ENCODE results near the gene IMMP2L.
A peak's percentile ranks its signal among the peaks of the same experiment; 100 is the strongest.
"Not testable (repeated sequence)": the region's sequence is repeated elsewhere in the genome, so short reads cannot be mapped to it uniquely, and the experiment has no call there.

Gene IMMP2L

DNA sequence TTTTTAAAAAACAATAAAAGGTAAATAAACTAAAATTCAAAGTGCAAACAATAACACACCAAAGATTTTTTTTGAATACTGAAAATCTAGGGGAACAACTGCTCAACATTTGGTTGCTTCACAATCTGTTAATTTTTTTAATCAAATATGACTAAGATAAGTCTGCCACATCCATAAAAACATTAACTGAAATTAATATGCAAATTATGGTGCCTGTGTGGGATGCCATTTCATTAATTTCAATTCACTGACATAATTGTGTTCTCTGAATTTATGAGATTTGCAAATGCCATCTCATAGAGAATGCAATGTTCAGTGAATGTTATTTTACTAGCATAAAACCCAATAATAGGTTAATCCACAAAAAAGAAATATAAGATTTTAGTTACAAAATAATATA lies 237.5 kb downstream of the IMMP2L start:
- no peak for ATAC-seq (replicated peaks)
- no peak overlapping the region for H3K27ac Mint-ChIP-seq
- H3K27me3 Mint-ChIP-seq, result no peaks in the 10 kb centered on the region
- H3K4me3 Mint-ChIP-seq, result no peak overlapping the region
- H3K4me1 Mint-ChIP-seq, result peaks cover 23 to 33% of the 10 kb centered on the region in 2 donors
- no peak for DNase-seq
- peaks cover 0 to 4% of the 10 kb centered on the region in 2 donors for H3K36me3 Mint-ChIP-seq
- peaks cover 0 to 4% of the 10 kb centered on the region in 2 donors for H3K9me3 Mint-ChIP-seq

GRCh38 chr7:111324228-111324627 lies 238.1 kb downstream of the IMMP2L start:
- no peak overlapping the region for H3K4me3 Mint-ChIP-seq
- peaks cover 21 to 32% of the 10 kb centered on the region in 2 donors for H3K4me1 Mint-ChIP-seq
- H3K27me3 Mint-ChIP-seq, result no peaks in the 10 kb centered on the region
- no peak for DNase-seq
- H3K27ac Mint-ChIP-seq, result no peak overlapping the region
- H3K9me3 Mint-ChIP-seq, result peaks cover 0 to under 1% of the 10 kb centered on the region in 2 donors
- peaks cover 0 to under 1% of the 10 kb centered on the region in 2 donors for H3K36me3 Mint-ChIP-seq
- ATAC-seq (replicated peaks), result peak; percentile 82 to 89

GRCh38 chr7:111323670-111324069 lies 238.6 kb downstream of the IMMP2L start:
- not testable (repeated sequence) for H3K27ac Mint-ChIP-seq; ATAC-seq (replicated peaks); H3K4me3 Mint-ChIP-seq; H3K27me3 Mint-ChIP-seq; H3K36me3 Mint-ChIP-seq; DNase-seq; H3K9me3 Mint-ChIP-seq
- H3K4me1 Mint-ChIP-seq, result peaks cover 21 to 26% of the 10 kb centered on the region in 2 donors

DNA sequence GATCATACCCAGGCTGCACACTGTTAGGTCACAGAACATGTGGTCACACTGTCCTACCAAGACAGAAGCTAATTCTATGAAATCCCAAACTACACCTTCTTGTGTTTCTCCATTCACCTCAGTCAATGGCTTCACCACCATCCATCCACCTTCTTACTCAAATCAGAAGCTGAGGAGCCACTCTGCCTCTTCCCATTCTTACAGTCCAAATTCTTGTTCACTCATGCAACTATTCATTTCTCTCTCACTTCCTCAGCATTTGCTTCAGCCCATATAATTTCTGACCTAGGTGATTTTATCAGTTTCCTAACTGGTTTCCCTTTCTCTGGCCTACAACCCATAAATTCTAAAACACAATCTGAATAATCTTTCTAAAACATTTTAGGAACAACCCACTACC lies 242.2 kb downstream of the IMMP2L start:
- peaks cover 1 to 3% of the 10 kb centered on the region in 2 donors for H3K9me3 Mint-ChIP-seq
- no peak overlapping the region for H3K27ac Mint-ChIP-seq
- peaks cover 21 to 27% of the 10 kb centered on the region in 2 donors for H3K4me1 Mint-ChIP-seq
- peaks cover 8 to 14% of the 10 kb centered on the region in 2 donors for H3K36me3 Mint-ChIP-seq
- DNase-seq (no peak), ATAC-seq (replicated peaks) (peak; percentile 76 to 82)
- H3K4me3 Mint-ChIP-seq, result no peak overlapping the region
- no peaks in the 10 kb centered on the region for H3K27me3 Mint-ChIP-seq

GRCh38 chr7:111312966-111313365 lies 249.3 kb downstream of the IMMP2L start:
- Mint-ChIP-seq H3K27ac (no peak overlapping the region), H3K4me1 (peaks cover under 1 to 5% of the 10 kb centered on the region in 2 donors), H3K27me3 (no peaks in the 10 kb centered on the region), H3K9me3 (peaks cover 3% of the 10 kb centered on the region in 2 donors), H3K4me3 (no peak overlapping the region), H3K36me3 (peaks cover 12 to 18% of the 10 kb centered on the region in 2 donors)
- no peak for ATAC-seq (replicated peaks)
- no peak for DNase-seq

- no peaks in the 10 kb centered on the region for H3K27me3 Mint-ChIP-seq
- peak overlapping the region; percentile 57 for H3K27ac Mint-ChIP-seq
- no peak overlapping the region for H3K4me3 Mint-ChIP-seq
Observed at GRCh38 chr7:111308691-111309090, 253.6 kb downstream of the IMMP2L start.

DNA sequence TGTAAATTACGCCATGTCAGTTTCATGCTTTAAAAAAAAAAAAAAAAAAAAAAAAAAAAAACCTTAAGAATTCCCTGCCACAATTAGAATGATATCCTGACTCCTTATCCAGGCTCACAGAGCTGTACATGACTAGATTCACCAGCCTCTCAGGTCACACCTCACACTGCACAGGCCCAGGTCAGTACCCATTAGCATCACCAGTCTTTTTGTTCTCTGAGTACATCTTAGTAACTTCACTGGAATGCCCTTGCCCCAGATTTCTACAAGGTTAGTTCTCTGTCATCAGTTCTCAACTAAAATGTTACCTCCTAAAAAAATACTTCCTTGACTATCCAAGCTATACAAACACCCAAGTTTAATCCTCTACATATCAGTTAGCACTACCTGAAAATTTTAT lies 260.4 kb downstream of the IMMP2L start:
- Mint-ChIP-seq H3K27me3 (no peaks in the 10 kb centered on the region), H3K4me3 (no peak overlapping the region), H3K27ac (no peak overlapping the region), H3K9me3 (no peaks in the 10 kb centered on the region), H3K4me1 (peaks cover 0 to 4% of the 10 kb centered on the region in 2 donors), H3K36me3 (peaks cover 0 to 5% of the 10 kb centered on the region in 2 donors)
- ATAC-seq (replicated peaks) (no peak), DNase-seq (no peak)

More at GRCh38 chr7:111308691-111309090, 253.6 kb downstream of the IMMP2L start:
- ATAC-seq (replicated peaks) (no peak), DNase-seq (no peak)
- H3K36me3 Mint-ChIP-seq, result peaks cover 4 to 8% of the 10 kb centered on the region in 2 donors
- peaks cover 0 to 2% of the 10 kb centered on the region in 2 donors for H3K4me1 Mint-ChIP-seq
- peaks cover 0 to 2% of the 10 kb centered on the region in 2 donors for H3K9me3 Mint-ChIP-seq

DNA sequence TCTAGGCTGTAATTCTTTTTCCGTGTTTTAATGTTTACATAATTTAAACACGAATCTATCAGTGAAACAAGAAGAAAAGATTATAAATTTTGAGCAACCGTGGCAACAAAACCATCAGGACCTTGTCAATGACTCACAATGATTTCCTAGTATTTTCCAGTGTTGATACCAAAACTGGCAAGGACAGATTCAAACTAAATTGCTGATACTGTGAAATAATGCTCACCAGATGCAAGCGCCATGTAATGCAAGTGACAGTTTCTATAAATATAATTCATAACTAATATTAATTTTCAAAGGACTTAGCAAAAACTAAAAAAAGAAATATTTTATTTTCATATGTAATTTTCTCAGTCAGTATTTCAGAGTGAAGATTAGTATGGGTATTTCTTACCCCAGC lies 267.8 kb downstream of the IMMP2L start:
- no peak for DNase-seq
- Mint-ChIP-seq H3K9me3 (no peaks in the 10 kb centered on the region), H3K4me3 (no peak overlapping the region), H3K27ac (no peak overlapping the region), H3K36me3 (peaks cover 5 to 6% of the 10 kb centered on the region in 2 donors), H3K27me3 (no peaks in the 10 kb centered on the region), H3K4me1 (peaks cover 4 to 15% of the 10 kb centered on the region in 2 donors)
- ATAC-seq (replicated peaks), result no peak

DNA sequence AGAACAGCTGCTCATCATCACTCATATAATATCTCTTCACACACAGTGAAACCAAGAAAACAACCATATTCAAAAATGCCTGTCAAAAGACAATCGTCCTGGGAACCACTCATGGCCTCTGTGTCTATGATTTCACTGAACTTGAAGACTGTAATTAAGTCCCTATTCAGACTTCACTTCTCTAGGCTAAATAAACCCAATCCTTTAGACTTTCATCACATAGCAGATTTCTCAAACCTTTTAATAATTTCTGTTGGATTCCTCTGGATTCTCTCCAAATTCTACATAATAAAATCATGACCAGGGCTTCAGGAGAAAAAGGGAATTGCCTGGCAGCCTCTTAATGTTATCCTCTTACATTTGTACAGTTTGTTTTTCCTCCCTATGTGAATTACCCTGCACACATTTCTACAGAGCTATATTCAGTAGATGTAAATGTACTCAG lies 270.2 kb downstream of the IMMP2L start:
- peaks cover 13% of the 10 kb centered on the region in 2 donors for H3K36me3 Mint-ChIP-seq
- H3K4me1 Mint-ChIP-seq, result peaks cover 4 to 15% of the 10 kb centered on the region in 2 donors
- peaks cover 4 to 7% of the 10 kb centered on the region in 2 donors for H3K9me3 Mint-ChIP-seq
- no peak for DNase-seq
- no peak overlapping the region for H3K27ac Mint-ChIP-seq
- no peaks in the 10 kb centered on the region for H3K27me3 Mint-ChIP-seq
- ATAC-seq (replicated peaks), result no peak
- H3K4me3 Mint-ChIP-seq, result no peak overlapping the region

- no peak for DNase-seq
- H3K27ac Mint-ChIP-seq, result no peak overlapping the region
- no peak overlapping the region for H3K4me3 Mint-ChIP-seq
- peaks cover 13% of the 10 kb centered on the region in 2 donors for H3K36me3 Mint-ChIP-seq
- no peak for ATAC-seq (replicated peaks)
- H3K9me3 Mint-ChIP-seq, result peaks cover 4 to 7% of the 10 kb centered on the region in 2 donors
- no peaks in the 10 kb centered on the region for H3K27me3 Mint-ChIP-seq
- peaks cover 2 to 15% of the 10 kb centered on the region in 2 donors for H3K4me1 Mint-ChIP-seq
Observed at GRCh38 chr7:111290982-111291381, 271.3 kb downstream of the IMMP2L start.

GRCh38 chr7:111290419-111290818 lies 271.9 kb downstream of the IMMP2L start:
- no peak overlapping the region for H3K27ac Mint-ChIP-seq

GRCh38 chr7:111288441-111288840 lies 273.9 kb downstream of the IMMP2L start:
- not testable (repeated sequence) for ATAC-seq (replicated peaks); H3K9me3 Mint-ChIP-seq; H3K4me3 Mint-ChIP-seq; DNase-seq; H3K27me3 Mint-ChIP-seq; H3K27ac Mint-ChIP-seq
- peaks cover 2 to 22% of the 10 kb centered on the region in 2 donors for H3K4me1 Mint-ChIP-seq
- peaks cover 17 to 26% of the 10 kb centered on the region in 2 donors for H3K36me3 Mint-ChIP-seq

More at GRCh38 chr7:111290419-111290818, 271.9 kb downstream of the IMMP2L start:
- H3K9me3 Mint-ChIP-seq, result peaks cover 4 to 7% of the 10 kb centered on the region in 2 donors
- no peak for ATAC-seq (replicated peaks)
- H3K27me3 Mint-ChIP-seq, result no peaks in the 10 kb centered on the region
- peaks cover 2 to 15% of the 10 kb centered on the region in 2 donors for H3K4me1 Mint-ChIP-seq
- no peak for DNase-seq
- H3K36me3 Mint-ChIP-seq, result peaks cover 13% of the 10 kb centered on the region in 2 donors
- H3K4me3 Mint-ChIP-seq, result no peak overlapping the region

- H3K4me1 Mint-ChIP-seq, result peaks cover 0 to 7% of the 10 kb centered on the region in 2 donors
- DNase-seq (no peak), ATAC-seq (replicated peaks) (no peak)
- H3K9me3 Mint-ChIP-seq, result peaks cover 8 to 10% of the 10 kb centered on the region in 2 donors
- no peak overlapping the region for H3K27ac Mint-ChIP-seq
- H3K27me3 Mint-ChIP-seq, result no peaks in the 10 kb centered on the region
- H3K4me3 Mint-ChIP-seq, result no peak overlapping the region
- H3K36me3 Mint-ChIP-seq, result peaks cover 12 to 29% of the 10 kb centered on the region in 2 donors
Observed at GRCh38 chr7:111282626-111283025, 279.7 kb downstream of the IMMP2L start.

GRCh38 chr7:111274857-111275256 lies 287.4 kb downstream of the IMMP2L start:
- H3K4me3 Mint-ChIP-seq, result no peak overlapping the region
- ATAC-seq (replicated peaks) (no peak), DNase-seq (no peak)
- peaks cover 7% of the 10 kb centered on the region in 2 donors for H3K9me3 Mint-ChIP-seq
- peaks cover 10 to 18% of the 10 kb centered on the region in 2 donors for H3K36me3 Mint-ChIP-seq
- no peaks in the 10 kb centered on the region for H3K27me3 Mint-ChIP-seq
- no peak overlapping the region for H3K27ac Mint-ChIP-seq
- H3K4me1 Mint-ChIP-seq, result no peaks in the 10 kb centered on the region

GRCh38 chr7:111272092-111272491 lies 290.2 kb downstream of the IMMP2L start:
- Mint-ChIP-seq H3K36me3 (peaks cover 10 to 17% of the 10 kb centered on the region in 2 donors), H3K27me3 (no peaks in the 10 kb centered on the region), H3K4me3 (no peak overlapping the region), H3K9me3 (peaks cover 6 to 7% of the 10 kb centered on the region in 2 donors), H3K27ac (no peak overlapping the region), H3K4me1 (no peaks in the 10 kb centered on the region)
- ATAC-seq (replicated peaks) (no peak), DNase-seq (no peak)

All from stimulated activated naive B cell treated with anti-CD40 and anti-IgM and Interleukin-4, amounts not matched to agents 10 μg/mL and 1 μg/mL and 100 μg/mL, for 72 hours (primary cell).